Panc1 (cell line): Measurements from ENCODE around the gene OR9A2. TPM values are rescaled to one million over a fixed set of nuclear protein-coding genes. Genes with fewer than 3 reads are reported as not detected.

ENCODE experiments used
- ATAC-seq: fragments of 200-7000 bp; cut with Tn5 transposase; 2 replicates; pipeline ENCODE4 v1.9.1; 2020; ENCODE audit warnings: mild to moderate bottlenecking, moderate library complexity
- BruUV-seq: library from RNA; stranded (reverse); fragments of 400-500 nt; replicated peaks from 2 replicates; lab custom pipeline; 2021; lab: Mats Ljungman, UMichigan
- CTCF ChIA-PET: fragments of 300-600 bp; sonication (Branson Sonifier 250); formaldehyde crosslinking; loops from one replicate; lab custom pipeline; 2022; ENCODE audit warnings: antibody characterized with exemption; lab: Charles Lee
- POLR2A ChIA-PET: fragments of 300-600 bp; sonication (Branson Sonifier 250); formaldehyde crosslinking; loops from one replicate; lab custom pipeline; 2022; ENCODE audit warnings: antibody characterized with exemption; lab: Charles Lee
- DNase-seq: peaks from one replicate; pipeline ENCODE4 v3.0.0-alpha.2; 2010; ENCODE audit warnings: low read depth, low spot score
- H3K27ac ChIP-seq: 2 replicates; pipeline ENCODE4 v1.5.1; 2011; ENCODE audit warnings: mild to moderate bottlenecking, low read length, inconsistent platforms
- H3K27me3 ChIP-seq: fragments of 200-500 bp; sonication (Bioruptor generic); 2 replicates; pipeline ENCODE4 v1.6.0; 2014; ENCODE audit warnings: low read length, inconsistent platforms; ENCODE audit not compliant: control insufficient read depth, insufficient read depth
- H3K36me3 ChIP-seq: fragments of 200-500 bp; sonication (Bioruptor generic); 2 replicates; pipeline ENCODE4 v1.5.1; 2014; ENCODE audit warnings: inconsistent platforms, mild to moderate bottlenecking, low read length, moderate library complexity; ENCODE audit not compliant: control insufficient read depth, insufficient read depth
- H3K4me1 ChIP-seq: 2 replicates; pipeline ENCODE4 v1.5.1; 2011; ENCODE audit warnings: inconsistent platforms, mild to moderate bottlenecking, low read length, moderate library complexity; ENCODE audit not compliant: control insufficient read depth, insufficient read depth
- H3K4me3 ChIP-seq, 2 experiments: 2 replicates each; pipeline ENCODE4 v1.5.1; 2011 to 2012; ENCODE audit warnings: low read depth in 2 of 2, low read length in 2 of 2, mild to moderate bottlenecking in 2 of 2, inconsistent platforms in 1 of 2, moderate library complexity in 1 of 2
- H3K9me3 ChIP-seq: fragments of 200-500 bp; sonication (Bioruptor generic); 2 replicates; pipeline ENCODE4 v1.5.1; 2014; ENCODE audit warnings: low read depth, mild to moderate bottlenecking, inconsistent platforms, low read length, moderate library complexity; ENCODE audit not compliant: control insufficient read depth, insufficient read depth
- CTCF ChIP-seq: fragments of 450-650 bp; IDR thresholded peaks from 2 replicates; pipeline ENCODE4 v1.5.1; 2017; ENCODE audit warnings: mild to moderate bottlenecking
- POLR2AphosphoS5 ChIP-seq: IDR thresholded peaks from 2 replicates; pipeline ENCODE4 v1.6.1; 2012; ENCODE audit warnings: mild to moderate bottlenecking, low read depth, low read length, moderate library complexity
- REST ChIP-seq, 2 experiments: IDR thresholded peaks; 2 replicates each; pipeline ENCODE4 v1.6.1; 2011 to 2012; ENCODE audit warnings: low read depth in 2 of 2, control low read depth in 1 of 2, low read length in 1 of 2, mild to moderate bottlenecking in 1 of 2, moderate library complexity in 1 of 2; ENCODE audit not compliant: insufficient read depth in 1 of 2
- SIN3A ChIP-seq: IDR thresholded peaks from 2 replicates; pipeline ENCODE4 v1.6.1; 2012; ENCODE audit warnings: low read depth, mild to moderate bottlenecking, low read length, moderate library complexity, borderline replicate concordance; ENCODE audit not compliant: insufficient read depth
- TCF7L2 ChIP-seq: IDR thresholded peaks from 2 replicates; pipeline ENCODE4 v1.6.1; 2011; ENCODE audit warnings: mild to moderate bottlenecking, low read depth, low read length, inconsistent platforms
- in situ Hi-C: cut with HindIII; loops from 2 replicates; pipeline ENCODE4 v1.10.0; 2016; ENCODE audit warnings: low sequenced_read_pairs, low pct_unique_long_range_greater_than_20kb
- intact Hi-C: fragments of 100-400 bp; cut with micrococcal nuclease; formaldehyde crosslinking; loops from one replicate; pipeline ENCODE4 v1.10.0; 2022; ENCODE audit not compliant: unreplicated experiment
- total RNA-seq: library from RNA; stranded (reverse); gene quantifications from one replicate; pipeline ENCODE4 v1.2.1, GENCODE V29; 2021; ENCODE audit not compliant: unreplicated experiment

The OR9A2 gene
- total RNA-seq, 1 experiment from 2014 or later = not detected

GRCh38 chr7:143047326-143047725 is 20.4 kb upstream of the OR9A2 start:
- CTCF ChIA-PET = no interaction called here

DNA sequence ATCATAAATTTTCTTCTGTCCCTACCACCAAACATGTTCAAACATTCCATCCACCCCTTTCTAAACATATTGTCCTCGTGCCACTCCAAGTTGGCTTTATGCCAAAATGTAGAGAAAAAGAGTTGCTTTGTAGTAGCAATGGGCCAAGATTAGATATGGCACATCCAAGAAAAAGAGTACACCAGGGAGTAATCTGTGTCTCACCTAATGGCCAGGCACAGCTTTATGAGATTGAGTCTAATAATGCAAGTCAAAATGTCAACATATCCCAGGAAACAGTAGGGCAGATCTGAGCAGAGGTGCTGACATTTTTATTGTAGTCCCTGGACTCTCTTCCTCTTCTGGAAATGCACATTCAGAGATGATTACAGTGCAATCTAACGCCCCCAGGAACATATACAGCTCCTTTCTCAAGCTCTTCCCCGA is 19.5 kb upstream of the OR9A2 start:
- Histone ChIP-seq H3K9me3 (no peaks in the 10 kb centered on the region), H3K27me3 (no peaks in the 10 kb centered on the region; the same call in 1 of the 2 replicates), H3K4me3 (no peak overlapping the region), H3K36me3 (no peaks in the 10 kb centered on the region), H3K4me1 (no peaks in the 10 kb centered on the region), H3K27ac (no peak overlapping the region)
- TF ChIP-seq TCF7L2 = no peak
- no peak for TF ChIP-seq CTCF
- TF ChIP-seq POLR2AphosphoS5 = no peak
- no peak for TF ChIP-seq SIN3A
- TF ChIP-seq REST (IDR thresholded peaks at IDR 0.05; ENCODE audit: insufficient read depth in 1 of 2, low read depth in 2 of 2, low read length in 1 of 2) = no peak
- no TSS peak for BruUV-seq
- in situ Hi-C loops (no loop called here), intact Hi-C loops (no loop called here)
- DNase-seq (no peak), ATAC-seq (no peak)
- CTCF ChIA-PET = no interaction called here
- POLR2A ChIA-PET = no interaction called here

More at GRCh38 chr7:143047326-143047725, 20.4 kb upstream of the OR9A2 start:
- intact Hi-C loops (no loop called here), in situ Hi-C loops (no loop called here)
- no peak for ATAC-seq
- no peak for DNase-seq
- Histone ChIP-seq H3K4me1 (no peaks in the 10 kb centered on the region), H3K4me3 (no peak overlapping the region), H3K27me3 (no peaks in the 10 kb centered on the region; the same call in 1 of the 2 replicates), H3K36me3 (no peaks in the 10 kb centered on the region), H3K27ac (no peak overlapping the region), H3K9me3 (no peaks in the 10 kb centered on the region)
- TF ChIP-seq TCF7L2 (no peak), REST (IDR thresholded peaks at IDR 0.05; ENCODE audit: insufficient read depth in 1 of 2, low read depth in 2 of 2, low read length in 1 of 2) (no peak), CTCF (no peak)
- BruUV-seq = no TSS peak
- POLR2A ChIA-PET = no interaction called here
